Measurements from ENCODE around the gene HEXD. TPM values are rescaled to one million over a fixed set of nuclear protein-coding genes. Genes with fewer than 3 reads are reported as not detected.

The HEXD gene
- total and polyA plus RNA-seq, 2 donors (not counting 3 experiments of a cell fraction or from before 2014, with no cell fraction given), result 12.9 to 18.6 TPM

GRCh38 chr17:82377924-82378740 lies 40.0 kb upstream of the HEXD start:
- H3K4me1 ChIP-seq (ENCODE audit: control insufficient read depth, extremely low read depth, insufficient read depth, low read length), result no peaks in the 10 kb centered on the region
- no peaks in the 10 kb centered on the region for H3K36me3 ChIP-seq (ENCODE audit: control insufficient read depth in 2 of 2, extremely low read depth in 1 of 2, insufficient read depth in 2 of 2, low read length in 2 of 2)
- CTCF ChIA-PET, result interaction anchor here (1.0 kb wide), 1 partner anchor 16 kb away, joined by 3 read pairs; no protein-coding TSS in a partner anchor
- FAIRE-seq (no peak), DNase-seq (ENCODE audit: low read depth, low spot score) (no peak)
- no peak overlapping the region for H3K9ac ChIP-seq (replicated peaks; ENCODE audit: extremely low read depth, insufficient read depth, low read length)
- peaks cover 3 to 9% of the 10 kb centered on the region in 2 experiments for H3K27me3 ChIP-seq (ENCODE audit: control insufficient read depth in 2 of 2, insufficient read depth in 2 of 2, low read length in 2 of 2)
- H3K9me3 ChIP-seq (replicated peaks; ENCODE audit: control insufficient read depth, insufficient read depth, low read length), result no peaks in the 10 kb centered on the region
- H3K4me2 ChIP-seq (ENCODE audit: insufficient read depth, low read length), result no peak overlapping the region
- no peaks in the 10 kb centered on the region for H4K20me1 ChIP-seq (replicated peaks; ENCODE audit: control insufficient read depth, extremely low read depth, insufficient read depth, low read length)
- intact Hi-C loops (cut with micrococcal nuclease) (no loop called here), dilution Hi-C loops (cut with MboI; ENCODE audit: extremely low pct_ligation_motif_present, low sequenced_read_pairs) (no loop called here)
- POLR2A ChIA-PET, result no interaction called here
- no peak overlapping the region for H3K27ac ChIP-seq (ENCODE audit: insufficient read depth, low read depth, low read length)
- no peak overlapping the region for H3K4me3 ChIP-seq (replicated peaks in 1 of 3; ENCODE audit: insufficient read depth in 1 of 3, low read depth in 1 of 3, low read length in 3 of 3)
- H3K79me2 ChIP-seq (ENCODE audit: control insufficient read depth, insufficient read depth, low read length), result no peaks in the 10 kb centered on the region
- no TSS peak for BruUV-seq (replicated peaks)
- H2AFZ ChIP-seq (ENCODE audit: low read depth, low read length), result no peak overlapping the region
- no peaks in the 10 kb centered on the region for H3K9me1 ChIP-seq (replicated peaks; ENCODE audit: control insufficient read depth, extremely low read depth, insufficient read depth, low read length)
- TF ChIP-seq MYC (IDR thresholded peaks at IDR 0.05; ENCODE audit: low read depth, low read length), result no peak
- no peak for TF ChIP-seq CTCF (IDR thresholded peaks at IDR 0.05; ENCODE audit: extremely low read depth in 1 of 2, insufficient read depth in 1 of 2, low read depth in 1 of 2, low read length in 2 of 2)
- TF ChIP-seq EZH2 (IDR thresholded peaks at IDR 0.05; ENCODE audit: borderline replicate concordance, low read depth, low read length, severe bottlenecking), result no peak
- no peak for TF ChIP-seq POLR2AphosphoS5 (IDR thresholded peaks at IDR 0.05; ENCODE audit: insufficient read depth, low read depth, low read length)
- no peak for TF ChIP-seq JUN (IDR thresholded peaks at IDR 0.05; ENCODE audit: borderline replicate concordance, insufficient read depth, insufficient read length, low read depth)
- no peak for TF ChIP-seq FOS (IDR thresholded peaks at IDR 0.05; ENCODE audit: borderline replicate concordance, insufficient read depth, low read length)
- no peak for TF ChIP-seq MAX (IDR thresholded peaks at IDR 0.05; ENCODE audit: insufficient read depth, insufficient read length)
- TF ChIP-seq GATA2 (IDR thresholded peaks at IDR 0.05; ENCODE audit: insufficient read depth, insufficient read length, low read depth, low read length), result no peak
- TF ChIP-seq POLR2A (IDR thresholded peaks at IDR 0.05; ENCODE audit: low read depth, low read length), result no peak

Measured in endothelial cell of umbilical vein (primary cell).